Right lobe of liver (tissue), 4 donors: ENCODE data around the gene GRAMD2B.

ENCODE experiments used
- CTCF ChIP-seq, 4 donors: fragments of 200-600 bp in 3 of 4; fragments of 450-650 bp in 1 of 4; IDR thresholded peaks; one replicate each; pipeline versions ENCODE4 v1.5.1 to v1.8.0; 2016 to 2022; ENCODE audit warnings: antibody characterized with exemption in 4 of 4, mild to moderate bottlenecking in 2 of 4
- POLR2A ChIP-seq: fragments of 450-650 bp; IDR thresholded peaks from one replicate; pipeline ENCODE4 v1.6.1; 2017; ENCODE audit warnings: antibody characterized with exemption, mild to moderate bottlenecking
- donor health status: DM: no; HTN: no; CAD: no.
- donor health status: DM: no; HTN: no; CAD: no.
- donor health status: DM: no; HTN: yes; CAD: no.

GRCh38 chr5:126538579-126538978 is 115.4 kb downstream of the GRAMD2B start:
- TF ChIP-seq CTCF (IDR thresholded peaks at IDR 0.05) (no peak), POLR2A (no peak)
